ENCODE data around the gene CDH24. TPM values are rescaled to one million over a fixed set of nuclear protein-coding genes. Genes with fewer than 3 reads are reported as not detected.
"Not testable (repeated sequence)": the region's sequence is repeated elsewhere in the genome, so short reads cannot be mapped to it uniquely, and the experiment has no call there.

CDH24 gene
- total RNA-seq, 4 donors from 2014 or later = 3.4 to 8.4 (median 5.7) TPM

GRCh38 chr14:23020143-23021128 lies 36.9 kb downstream of the CDH24 start:
- H3K27ac ChIP-seq = no peak overlapping the region
- H3K4me1 ChIP-seq = no peaks in the 10 kb centered on the region
- WGBS = 95% methylated on average over 7 of the region's 7 CpGs
- no peak for DNase-seq (ENCODE audit: low spot score in 2 of 2)
- TF ChIP-seq POLR2AphosphoS5 (IDR thresholded peaks at IDR 0.05) (no peak), EP300 (IDR thresholded peaks at IDR 0.05) (no peak), POLR2A (IDR thresholded peaks at IDR 0.05) (no peak), CTCF (IDR thresholded peaks at IDR 0.05) (no peak)
- no peak overlapping the region for H3K4me3 ChIP-seq
- no peaks in the 10 kb centered on the region for H3K27me3 ChIP-seq
- peaks cover 4% of the 10 kb centered on the region for H3K36me3 ChIP-seq
- no peaks in the 10 kb centered on the region for H3K9me3 ChIP-seq

GRCh38 chr14:23018107-23018506 lies 39.2 kb downstream of the CDH24 start:
- H3K27me3 ChIP-seq = no peaks in the 10 kb centered on the region
- no peak for TF ChIP-seq POLR2AphosphoS5 (IDR thresholded peaks at IDR 0.05)
- TF ChIP-seq POLR2A (IDR thresholded peaks at IDR 0.05) = no peak
- TF ChIP-seq CTCF (IDR thresholded peaks at IDR 0.05) = no peak
- no peak for TF ChIP-seq EP300 (IDR thresholded peaks at IDR 0.05)
- no peak overlapping the region for H3K4me3 ChIP-seq
- no peaks in the 10 kb centered on the region for H3K36me3 ChIP-seq
- H3K9me3 ChIP-seq = no peaks in the 10 kb centered on the region
- DNase-seq (ENCODE audit: low spot score in 2 of 2) = no peak
- no peak overlapping the region for H3K27ac ChIP-seq
- H3K4me1 ChIP-seq = no peaks in the 10 kb centered on the region

- WGBS = 88% methylated on average over 5 of the region's 5 CpGs
- TF ChIP-seq CTCF (IDR thresholded peaks at IDR 0.05) (no peak), POLR2AphosphoS5 (IDR thresholded peaks at IDR 0.05) (no peak), POLR2A (IDR thresholded peaks at IDR 0.05) (no peak)
Observed at GRCh38 chr14:23017091-23017490, 40.2 kb downstream of the CDH24 start.

GRCh38 chr14:23015618-23016017 lies 41.7 kb downstream of the CDH24 start:
- no peaks in the 10 kb centered on the region for H3K9me3 ChIP-seq
- TF ChIP-seq EP300 (IDR thresholded peaks at IDR 0.05) (no peak), POLR2A (IDR thresholded peaks at IDR 0.05) (no peak), POLR2AphosphoS5 (IDR thresholded peaks at IDR 0.05) (no peak)
- peaks cover under 1% of the 10 kb centered on the region for H3K4me1 ChIP-seq
- 82% methylated on average over 4 of the region's 4 CpGs for WGBS
- no peak overlapping the region for H3K27ac ChIP-seq
- no peaks in the 10 kb centered on the region for H3K27me3 ChIP-seq
- no peak for DNase-seq (ENCODE audit: low spot score in 2 of 2)
- H3K4me3 ChIP-seq = no peak overlapping the region
- H3K36me3 ChIP-seq = no peaks in the 10 kb centered on the region

More at GRCh38 chr14:23017091-23017490, 40.2 kb downstream of the CDH24 start:
- DNase-seq (ENCODE audit: low spot score in 2 of 2) = no peak
- H3K27ac ChIP-seq = no peak overlapping the region
- no peak overlapping the region for H3K4me3 ChIP-seq
- H3K9me3 ChIP-seq = no peaks in the 10 kb centered on the region
- H3K36me3 ChIP-seq = no peaks in the 10 kb centered on the region
- no peaks in the 10 kb centered on the region for H3K4me1 ChIP-seq
- H3K27me3 ChIP-seq = no peaks in the 10 kb centered on the region

- H3K4me1 ChIP-seq = peaks cover 17% of the 10 kb centered on the region
- not testable (repeated sequence) for H3K27ac ChIP-seq; H3K27me3 ChIP-seq; H3K36me3 ChIP-seq; DNase-seq (ENCODE audit: low spot score in 2 of 2); H3K9me3 ChIP-seq; H3K4me3 ChIP-seq
- 92% methylated on average over 5 of the region's 5 CpGs for WGBS
Observed at GRCh38 chr14:23013749-23014054, 43.6 kb downstream of the CDH24 start.

GRCh38 chr14:23013054-23013748 lies 44.1 kb downstream of the CDH24 start:
- no peak for TF ChIP-seq CTCF (IDR thresholded peaks at IDR 0.05)
- no peak for TF ChIP-seq POLR2AphosphoS5 (IDR thresholded peaks at IDR 0.05)
- TF ChIP-seq EP300 (IDR thresholded peaks at IDR 0.05) = no peak
- no peak for TF ChIP-seq POLR2A (IDR thresholded peaks at IDR 0.05)
- DNase-seq (ENCODE audit: low spot score in 2 of 2) = no peak
- no peaks in the 10 kb centered on the region for H3K27me3 ChIP-seq
- H3K4me3 ChIP-seq = no peak overlapping the region
- H3K27ac ChIP-seq = no peak overlapping the region
- H3K4me1 ChIP-seq = peaks cover 22% of the 10 kb centered on the region
- no peaks in the 10 kb centered on the region for H3K36me3 ChIP-seq
- WGBS = 84% methylated on average over 6 of the region's 6 CpGs
- no peaks in the 10 kb centered on the region for H3K9me3 ChIP-seq
